ENCODE results near the gene IP6K1.
A peak's percentile ranks its signal among the peaks of the same experiment; 100 is the strongest.
"Not testable (repeated sequence)": the region's sequence is repeated elsewhere in the genome, so short reads cannot be mapped to it uniquely, and the experiment has no call there.

Gene IP6K1

DNA sequence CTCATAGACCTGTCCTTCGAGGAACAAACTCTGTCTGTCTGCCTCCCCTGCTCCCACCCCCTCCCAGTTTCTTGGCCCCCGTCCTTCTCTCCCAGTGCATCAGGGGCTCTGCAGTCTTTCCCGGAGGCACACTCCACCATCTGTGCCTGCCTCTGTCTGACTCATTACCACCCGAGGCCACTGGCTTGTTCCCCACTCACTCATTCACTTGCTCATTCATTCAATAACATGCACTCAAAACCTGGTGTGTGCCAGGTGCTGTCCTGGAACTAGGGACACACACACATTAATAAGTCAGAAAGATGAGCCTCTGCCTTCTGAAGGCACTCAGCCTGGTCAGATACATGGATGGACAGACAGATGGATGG lies 79.2 kb downstream of the IP6K1 start:
- Mint-ChIP-seq H3K36me3 (ENCODE audit: low read depth) (peaks cover 5% of the 10 kb centered on the region), H3K4me3 (no peak overlapping the region), H3K27me3 (ENCODE audit: low read depth) (no peaks in the 10 kb centered on the region), H3K27ac (no peak overlapping the region), H3K9me3 (no peaks in the 10 kb centered on the region), H3K4me1 (ENCODE audit: low read depth) (peaks cover 5% of the 10 kb centered on the region)
- no peak for DNase-seq (ENCODE audit: low spot score)

DNA sequence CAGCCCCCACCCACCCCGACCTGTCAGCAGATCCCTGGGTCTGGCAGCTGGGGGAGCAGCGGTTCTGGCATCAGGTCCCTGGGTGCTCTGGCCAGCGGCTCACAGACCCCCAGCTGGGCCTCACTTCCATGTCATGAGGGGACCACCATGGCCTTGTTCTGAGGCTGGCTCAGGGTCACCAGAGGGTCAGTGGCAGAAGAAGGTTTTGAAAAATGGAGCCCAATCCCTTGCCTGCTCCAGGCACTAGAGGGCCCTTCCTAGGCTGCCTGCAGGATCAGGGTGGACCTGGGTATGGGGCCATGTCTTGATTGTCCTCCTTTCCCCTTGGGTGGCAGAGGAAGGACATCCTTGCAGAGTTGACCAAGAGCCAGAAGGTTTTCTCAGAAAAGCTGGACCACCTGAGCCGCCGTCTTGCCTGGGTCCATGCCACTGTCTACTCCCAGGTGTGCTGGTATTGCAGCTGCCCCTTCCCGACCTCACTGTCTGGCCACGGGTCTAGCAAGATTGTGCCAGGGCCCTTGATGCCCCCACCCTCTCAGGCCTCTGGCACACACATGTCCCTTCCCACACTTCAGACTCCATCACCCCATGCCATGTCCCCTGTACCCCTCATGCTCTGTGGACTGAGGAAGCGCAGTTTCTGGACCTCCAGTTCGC lies 79.8 kb downstream of the IP6K1 start:
- no peak for DNase-seq (ENCODE audit: low spot score)
- H3K4me1 Mint-ChIP-seq (ENCODE audit: low read depth): peaks cover 3% of the 10 kb centered on the region
- peaks cover 5% of the 10 kb centered on the region for H3K36me3 Mint-ChIP-seq (ENCODE audit: low read depth)
- no peaks in the 10 kb centered on the region for H3K27me3 Mint-ChIP-seq (ENCODE audit: low read depth)
- no peak overlapping the region for H3K27ac Mint-ChIP-seq
- no peaks in the 10 kb centered on the region for H3K9me3 Mint-ChIP-seq
- H3K4me3 Mint-ChIP-seq: no peak overlapping the region

DNA sequence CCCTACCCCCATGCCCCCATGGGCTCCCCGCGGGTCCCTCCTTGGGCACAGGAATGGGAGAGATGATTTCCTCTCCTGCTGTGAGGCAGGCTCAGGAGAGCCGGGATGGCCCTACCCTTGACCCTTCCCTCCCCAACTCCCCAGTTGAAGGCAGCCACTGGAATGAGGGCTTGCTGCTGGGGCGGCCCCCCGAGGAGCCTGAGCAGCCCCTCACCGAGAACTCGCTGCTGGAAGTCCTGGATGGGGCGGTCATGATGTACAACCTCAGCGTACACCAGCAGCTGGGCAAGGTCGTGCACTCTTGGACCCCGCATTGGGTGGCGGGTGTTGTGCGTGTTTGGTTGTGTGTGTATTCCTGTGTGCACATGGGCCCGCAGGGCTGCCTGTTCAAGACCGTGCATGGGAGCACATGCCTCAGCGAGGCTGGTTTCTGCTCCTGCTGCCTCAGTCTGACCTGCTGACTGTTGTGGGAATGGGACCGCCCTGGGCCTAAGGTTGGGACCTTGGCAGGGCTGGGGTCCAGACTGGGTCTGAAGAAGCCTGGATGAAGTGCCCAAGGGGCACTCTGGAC lies 80.9 kb downstream of the IP6K1 start:
- no peak for DNase-seq (ENCODE audit: low spot score)
- Mint-ChIP-seq H3K27ac (no peak overlapping the region), H3K27me3 (ENCODE audit: low read depth) (no peaks in the 10 kb centered on the region), H3K4me1 (ENCODE audit: low read depth) (no peaks in the 10 kb centered on the region), H3K36me3 (ENCODE audit: low read depth) (peaks cover 5% of the 10 kb centered on the region), H3K4me3 (no peak overlapping the region), H3K9me3 (no peaks in the 10 kb centered on the region)

DNA sequence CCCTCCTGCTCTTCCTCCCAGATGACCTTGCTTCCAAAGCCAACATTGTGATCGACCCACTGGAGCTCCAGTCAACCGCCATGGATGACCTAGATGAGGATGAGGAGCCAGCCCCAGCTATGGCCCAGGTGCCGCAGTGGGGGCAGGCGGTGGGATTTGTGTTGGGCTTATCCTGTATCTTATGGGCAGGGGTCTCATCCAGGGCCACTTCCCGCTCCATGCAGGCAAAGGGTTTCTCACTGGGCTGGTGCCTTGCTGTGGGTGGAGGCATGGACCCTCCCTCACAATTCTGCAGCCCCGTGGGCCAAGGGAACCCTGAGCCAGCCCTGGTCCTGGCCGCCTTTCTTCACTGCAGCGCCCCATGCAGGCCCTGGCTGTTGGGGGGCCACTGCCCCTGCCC lies 81.7 kb downstream of the IP6K1 start:
- DNase-seq (ENCODE audit: low spot score): no peak
- no peaks in the 10 kb centered on the region for H3K4me1 Mint-ChIP-seq (ENCODE audit: low read depth)
- H3K27me3 Mint-ChIP-seq (ENCODE audit: low read depth): no peaks in the 10 kb centered on the region
- peaks cover 7% of the 10 kb centered on the region for H3K36me3 Mint-ChIP-seq (ENCODE audit: low read depth)
- H3K27ac Mint-ChIP-seq: no peak overlapping the region
- no peak overlapping the region for H3K4me3 Mint-ChIP-seq
- no peaks in the 10 kb centered on the region for H3K9me3 Mint-ChIP-seq

DNA sequence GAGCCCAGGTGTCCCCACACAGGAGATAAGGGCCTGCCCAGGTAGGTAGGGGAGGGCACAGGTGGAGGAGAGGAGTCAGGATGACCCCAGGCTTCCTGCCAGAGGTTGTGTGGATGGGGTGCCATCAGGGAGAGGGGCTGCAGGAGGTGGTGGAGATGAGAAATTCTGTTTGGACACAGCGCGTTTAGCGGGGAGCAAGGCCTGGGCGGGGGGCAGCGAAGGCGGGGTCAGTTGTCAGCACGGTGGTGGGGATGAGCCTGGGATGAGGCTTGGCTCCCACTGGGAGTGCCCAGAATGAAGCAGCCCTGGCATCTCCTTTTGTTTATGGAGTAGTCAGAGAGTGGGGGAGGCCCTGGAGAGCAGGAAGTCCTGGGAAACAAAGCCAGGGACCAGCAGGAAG lies 82.4 kb downstream of the IP6K1 start:
- DNase-seq (ENCODE audit: low spot score): no peak
- H3K36me3 Mint-ChIP-seq (ENCODE audit: low read depth): peaks cover 7% of the 10 kb centered on the region
- H3K4me1 Mint-ChIP-seq (ENCODE audit: low read depth): no peaks in the 10 kb centered on the region
- no peak overlapping the region for H3K27ac Mint-ChIP-seq
- H3K27me3 Mint-ChIP-seq (ENCODE audit: low read depth): no peaks in the 10 kb centered on the region
- H3K4me3 Mint-ChIP-seq: no peak overlapping the region
- H3K9me3 Mint-ChIP-seq: no peaks in the 10 kb centered on the region

DNA sequence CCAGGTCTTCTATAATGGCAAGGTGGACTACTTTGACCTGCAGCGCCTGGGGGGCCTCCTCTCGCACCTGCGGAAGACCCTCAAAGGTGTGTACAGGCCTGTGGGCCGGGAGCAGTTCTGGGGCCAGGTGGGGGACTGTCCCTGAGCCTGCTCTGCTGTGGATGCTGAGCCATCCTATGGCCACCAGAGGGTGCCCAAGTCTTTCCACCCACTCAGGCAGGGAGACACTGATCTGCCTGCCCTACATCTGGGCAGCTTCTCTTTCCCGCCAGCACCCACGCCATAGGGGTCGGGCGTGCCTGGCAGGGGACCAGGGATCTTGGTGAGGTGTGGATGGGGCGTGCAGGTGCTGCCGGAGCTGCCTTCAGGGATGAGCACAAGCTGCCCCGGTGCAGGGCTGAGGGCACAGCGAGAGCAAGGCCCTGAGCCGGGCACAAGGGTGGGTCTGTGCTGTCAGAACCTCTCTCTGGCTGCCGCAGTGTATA lies 82.9 kb downstream of the IP6K1 start:
- no peaks in the 10 kb centered on the region for H3K9me3 Mint-ChIP-seq
- peak; percentile 59 for DNase-seq (ENCODE audit: low spot score)
- H3K4me1 Mint-ChIP-seq (ENCODE audit: low read depth): no peaks in the 10 kb centered on the region
- no peak overlapping the region for H3K27ac Mint-ChIP-seq
- peaks cover 7% of the 10 kb centered on the region for H3K36me3 Mint-ChIP-seq (ENCODE audit: low read depth)
- no peak overlapping the region for H3K4me3 Mint-ChIP-seq
- no peaks in the 10 kb centered on the region for H3K27me3 Mint-ChIP-seq (ENCODE audit: low read depth)

DNA sequence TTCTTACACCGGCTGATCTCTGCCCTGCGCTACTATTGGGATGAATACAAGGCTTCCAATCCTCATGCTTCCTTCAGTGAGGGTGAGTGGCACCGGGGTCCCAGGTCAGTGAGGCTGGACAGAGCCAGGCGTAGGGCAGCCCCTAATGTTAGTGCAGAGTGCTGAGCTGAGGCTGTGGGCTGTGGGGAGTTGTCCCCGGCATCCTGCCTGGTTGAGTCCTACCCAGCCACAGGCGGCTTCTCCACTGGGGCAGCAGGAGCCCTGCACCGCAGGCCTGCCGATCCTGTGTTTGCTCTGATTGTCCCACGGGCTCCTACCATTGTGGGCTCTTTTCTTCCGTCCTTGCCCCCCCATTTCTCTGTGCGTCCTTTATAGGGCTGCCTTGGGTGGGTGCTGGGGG lies 83.7 kb downstream of the IP6K1 start:
- Mint-ChIP-seq H3K4me3 (no peak overlapping the region), H3K9me3 (no peaks in the 10 kb centered on the region), H3K27ac (no peak overlapping the region), H3K36me3 (ENCODE audit: low read depth) (peaks cover 7% of the 10 kb centered on the region), H3K4me1 (ENCODE audit: low read depth) (no peaks in the 10 kb centered on the region), H3K27me3 (ENCODE audit: low read depth) (no peaks in the 10 kb centered on the region)
- DNase-seq (ENCODE audit: low spot score): no peak

DNA sequence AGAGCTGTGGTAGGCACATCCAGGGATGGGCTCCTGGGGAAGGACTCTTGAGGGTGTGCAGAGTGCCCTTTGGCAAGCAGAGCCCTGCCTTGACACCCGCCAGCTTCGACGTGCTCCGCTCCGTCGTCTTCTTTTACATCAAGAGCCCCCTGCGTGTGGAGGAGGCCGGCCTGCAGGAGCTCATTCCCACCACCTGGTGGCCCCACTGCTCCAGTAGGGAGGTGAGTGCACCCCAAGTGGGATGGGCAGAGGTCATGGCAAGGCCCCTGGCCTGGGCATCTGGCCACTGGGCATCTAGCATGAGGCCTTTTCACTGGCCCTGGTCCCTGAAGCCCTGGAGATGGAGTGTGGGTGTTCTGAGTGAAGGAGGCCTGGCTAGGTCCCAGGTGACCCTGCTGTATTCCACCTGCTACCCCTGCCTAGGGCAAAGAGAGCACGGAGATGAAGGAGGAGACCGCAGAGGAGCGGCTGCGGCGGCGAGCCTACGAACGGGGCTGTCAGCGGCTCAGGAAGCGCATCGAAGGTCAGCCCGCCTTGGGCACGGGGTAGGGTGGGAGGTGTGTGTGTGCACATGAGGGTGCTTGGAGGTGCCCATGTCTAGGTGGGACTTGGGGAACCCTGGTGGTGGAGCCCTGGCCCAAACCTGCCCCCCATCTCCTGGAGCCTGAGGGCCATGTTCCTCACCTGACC lies 84.8 kb downstream of the IP6K1 start:
- H3K36me3 Mint-ChIP-seq (ENCODE audit: low read depth): peaks cover 5% of the 10 kb centered on the region
- H3K27ac Mint-ChIP-seq: no peak overlapping the region
- DNase-seq (ENCODE audit: low spot score): no peak
- no peaks in the 10 kb centered on the region for H3K9me3 Mint-ChIP-seq
- H3K4me3 Mint-ChIP-seq: no peak overlapping the region
- no peaks in the 10 kb centered on the region for H3K27me3 Mint-ChIP-seq (ENCODE audit: low read depth)
- H3K4me1 Mint-ChIP-seq (ENCODE audit: low read depth): no peaks in the 10 kb centered on the region

DNA sequence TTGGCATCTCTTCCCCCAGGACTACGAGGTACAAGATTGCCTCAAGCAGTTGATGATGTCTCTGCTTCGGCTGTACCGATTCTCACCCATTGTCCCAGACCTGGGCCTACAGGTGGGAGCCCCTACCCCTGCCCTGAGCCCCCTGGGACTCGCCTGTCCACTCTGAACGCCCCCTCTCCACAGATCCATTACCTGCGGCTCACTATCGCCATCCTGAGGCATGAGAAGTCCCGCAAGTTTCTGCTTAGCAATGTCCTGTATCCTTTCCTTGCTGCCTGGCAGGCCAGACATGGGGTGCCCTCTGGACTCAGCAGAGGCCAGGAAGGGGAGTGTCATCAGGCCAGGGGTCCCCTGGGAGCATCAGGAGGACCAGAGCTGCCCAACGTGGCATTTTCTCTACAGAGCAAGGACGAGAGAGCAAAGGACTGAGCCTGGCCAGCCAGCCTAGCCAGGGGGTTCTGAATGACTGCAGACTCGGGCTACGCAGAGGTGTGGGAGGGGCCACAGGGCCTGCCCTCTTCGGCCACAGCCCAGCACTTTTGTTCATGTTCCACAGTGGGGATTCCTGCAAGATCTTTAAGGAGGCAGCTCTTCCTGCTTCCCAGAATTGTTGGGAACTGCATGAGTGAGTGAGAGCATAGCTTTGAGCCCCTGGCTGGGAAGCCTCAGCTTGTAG lies 85.8 kb downstream of the IP6K1 start:
- H3K27me3 Mint-ChIP-seq (ENCODE audit: low read depth): no peaks in the 10 kb centered on the region
- no peaks in the 10 kb centered on the region for H3K4me1 Mint-ChIP-seq (ENCODE audit: low read depth)
- peaks cover 5% of the 10 kb centered on the region for H3K36me3 Mint-ChIP-seq (ENCODE audit: low read depth)
- H3K27ac Mint-ChIP-seq: no peak overlapping the region
- no peak overlapping the region for H3K4me3 Mint-ChIP-seq
- no peak for DNase-seq (ENCODE audit: low spot score)
- H3K9me3 Mint-ChIP-seq: no peaks in the 10 kb centered on the region

DNA sequence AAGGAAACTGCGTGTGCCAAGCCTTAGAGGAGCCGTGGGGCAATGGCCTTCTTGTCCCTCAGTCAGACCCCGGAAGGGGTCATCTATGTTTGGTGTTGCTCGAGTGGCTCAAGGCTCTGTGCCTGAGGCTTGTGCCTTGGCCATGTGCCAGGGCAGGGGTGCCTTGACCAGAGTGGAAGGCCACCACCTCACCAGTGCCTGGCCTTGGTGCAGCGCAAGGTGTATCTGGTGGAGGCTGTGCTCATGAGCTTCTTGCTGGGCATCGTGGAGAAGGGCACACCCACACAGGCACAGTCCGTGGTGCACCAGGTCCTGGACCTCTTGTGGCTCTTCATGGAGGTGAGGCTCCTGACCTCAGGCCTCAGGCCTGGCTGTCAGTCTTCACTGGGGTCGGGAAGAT lies 86.3 kb downstream of the IP6K1 start:
- no peaks in the 10 kb centered on the region for H3K27me3 Mint-ChIP-seq (ENCODE audit: low read depth)
- no peaks in the 10 kb centered on the region for H3K4me1 Mint-ChIP-seq (ENCODE audit: low read depth)
- H3K4me3 Mint-ChIP-seq: no peak overlapping the region
- no peak overlapping the region for H3K27ac Mint-ChIP-seq
- peaks cover 5% of the 10 kb centered on the region for H3K36me3 Mint-ChIP-seq (ENCODE audit: low read depth)
- DNase-seq (ENCODE audit: low spot score): no peak
- no peaks in the 10 kb centered on the region for H3K9me3 Mint-ChIP-seq

DNA sequence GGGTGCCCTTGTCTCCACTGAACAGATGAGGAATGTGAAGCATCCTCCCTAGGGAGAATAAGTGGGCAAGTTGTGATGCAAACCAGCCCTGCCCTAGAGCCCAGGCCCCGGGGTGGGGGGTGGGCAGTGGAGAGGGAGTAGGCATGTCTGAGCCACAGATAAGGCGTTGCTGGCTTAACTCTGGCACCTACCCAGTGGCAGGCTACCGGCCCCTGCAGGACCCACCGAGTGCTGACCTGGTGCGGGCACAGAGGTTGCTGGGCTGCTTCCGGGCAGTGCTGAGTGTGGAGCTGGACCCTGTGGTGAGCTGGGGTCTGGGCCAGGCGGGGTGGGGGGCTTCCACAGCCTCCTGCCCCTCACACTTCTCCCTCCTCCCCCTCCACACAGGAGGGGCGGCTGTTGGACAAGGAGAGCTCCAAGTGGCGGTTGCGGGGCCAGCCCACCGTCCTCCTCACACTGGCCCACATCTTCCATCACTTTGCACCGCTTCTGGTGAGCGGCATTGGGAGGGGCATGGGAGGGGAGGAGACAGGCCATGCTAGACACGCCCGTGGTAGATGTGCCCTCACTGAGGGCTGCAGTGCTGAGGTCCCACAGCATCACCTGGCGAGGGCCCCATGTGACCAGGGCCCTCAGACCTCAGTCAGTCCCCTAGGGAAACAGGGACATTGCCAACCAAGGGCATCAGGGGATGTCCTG lies 86.9 kb downstream of the IP6K1 start:
- H3K27me3 Mint-ChIP-seq (ENCODE audit: low read depth): no peaks in the 10 kb centered on the region
- H3K36me3 Mint-ChIP-seq (ENCODE audit: low read depth): peaks cover 5% of the 10 kb centered on the region
- DNase-seq (ENCODE audit: low spot score): no peak
- H3K27ac Mint-ChIP-seq: no peak overlapping the region
- no peaks in the 10 kb centered on the region for H3K4me1 Mint-ChIP-seq (ENCODE audit: low read depth)
- no peak overlapping the region for H3K4me3 Mint-ChIP-seq
- H3K9me3 Mint-ChIP-seq: no peaks in the 10 kb centered on the region

DNA sequence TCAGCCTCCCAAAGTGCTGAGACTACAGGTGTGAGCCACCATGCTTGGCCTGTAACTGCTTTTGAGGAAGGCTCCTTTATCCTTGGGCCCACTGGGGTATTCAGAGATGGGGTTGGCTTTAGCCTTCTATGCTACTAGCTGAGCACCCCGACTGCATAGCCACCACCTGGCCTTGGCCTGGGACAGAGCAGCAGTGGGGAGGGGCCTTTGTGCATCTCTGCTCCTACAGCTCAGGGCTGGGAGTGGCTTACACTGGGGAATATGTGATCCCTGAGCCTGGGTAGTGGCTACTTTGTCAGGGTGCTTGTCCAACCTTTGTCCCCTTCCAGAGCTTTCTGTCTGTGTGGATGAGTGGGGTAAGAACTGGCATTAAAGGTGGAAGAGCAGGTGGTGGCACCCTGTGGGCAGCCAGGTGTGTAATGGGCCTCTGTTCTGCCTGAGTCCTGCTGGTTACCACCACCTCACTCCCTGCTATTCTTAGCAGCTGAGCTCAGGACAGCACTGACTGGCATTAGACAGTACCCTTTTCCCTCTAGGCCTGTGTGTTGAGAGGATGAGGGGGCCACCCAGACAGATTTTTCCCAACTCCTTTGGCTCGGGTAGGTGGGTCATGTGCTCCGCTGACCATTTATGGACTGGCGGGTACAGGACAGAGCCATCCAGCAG lies 90.9 kb downstream of the IP6K1 start:
- H3K4me1 Mint-ChIP-seq (ENCODE audit: low read depth); H3K27ac Mint-ChIP-seq: not testable (repeated sequence)

DNA sequence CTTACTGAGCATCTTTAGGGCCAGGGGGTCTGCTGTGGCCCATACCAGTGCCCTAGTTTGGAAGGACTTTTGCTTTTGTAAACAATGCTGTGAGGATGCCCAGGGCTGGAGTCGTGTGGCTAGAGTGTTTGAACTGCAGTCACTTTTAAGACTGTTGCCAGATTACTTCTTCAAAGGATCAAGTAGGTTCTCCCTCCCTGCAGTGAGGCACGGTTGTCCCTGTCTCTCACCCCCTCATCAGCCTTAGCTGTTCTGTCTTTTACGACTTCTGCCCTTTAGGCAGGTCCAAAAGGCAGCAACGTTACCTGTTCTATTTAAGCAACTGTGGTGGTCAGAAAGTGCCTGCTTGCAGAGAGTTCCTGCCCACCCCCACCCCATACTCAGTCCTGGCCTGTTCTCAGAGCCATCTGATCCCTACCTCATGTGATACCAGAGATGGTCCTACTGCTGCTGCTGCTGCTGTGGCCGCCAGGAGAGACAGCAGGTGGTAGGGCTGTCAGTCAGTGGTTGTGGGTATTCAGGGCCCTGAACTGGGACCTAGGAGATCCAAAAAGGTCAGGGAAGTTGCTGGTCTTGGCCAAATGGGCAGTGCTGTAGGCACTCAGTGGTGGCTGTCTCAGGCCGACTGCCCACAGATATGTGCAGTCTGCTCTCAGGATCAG lies 91.8 kb downstream of the IP6K1 start:
- H3K4me1 Mint-ChIP-seq (ENCODE audit: low read depth): peaks cover 12% of the 10 kb centered on the region
- not testable (repeated sequence) for H3K27me3 Mint-ChIP-seq (ENCODE audit: low read depth); H3K4me3 Mint-ChIP-seq; H3K27ac Mint-ChIP-seq; DNase-seq (ENCODE audit: low spot score); H3K9me3 Mint-ChIP-seq; H3K36me3 Mint-ChIP-seq (ENCODE audit: low read depth)

More for the DNA sequence above, 90.9 kb downstream of the IP6K1 start:
- H3K27me3 Mint-ChIP-seq (ENCODE audit: low read depth); DNase-seq (ENCODE audit: low spot score); H3K36me3 Mint-ChIP-seq (ENCODE audit: low read depth); H3K4me3 Mint-ChIP-seq; H3K9me3 Mint-ChIP-seq: not testable (repeated sequence)
